Smooth muscle cell (in vitro differentiated cells): Measurements from ENCODE around the gene TRIOBP. TPM values are rescaled to one million over a fixed set of nuclear protein-coding genes. Genes with fewer than 3 reads are reported as not detected.

Experiments used
- DNase-seq: peaks from one replicate; lab custom pipeline; 2025; ENCODE audit not compliant: unreplicated experiment; lab: John Stamatoyannopoulos, UW
- H2AFZ ChIP-seq: fragments of 200-600 bp; sonication (generic); 2 replicates; pipeline ENCODE4 v1.6.0; 2016; ENCODE audit warnings: antibody characterized with exemption, low read depth, mild to moderate bottlenecking
- H3F3A ChIP-seq: fragments of 200-600 bp; sonication (generic); 2 replicates; pipeline ENCODE4 v1.6.0; 2017; ENCODE audit warnings: antibody characterized with exemption, low read depth
- H3K27ac ChIP-seq: fragments of 200-600 bp; sonication (generic); 2 replicates; pipeline ENCODE4 v1.5.1; 2016; ENCODE audit warnings: low read depth, mild to moderate bottlenecking
- H3K27me3 ChIP-seq: fragments of 200-600 bp; sonication (generic); 2 replicates; pipeline ENCODE4 v1.6.1; 2016; ENCODE audit warnings: low read depth, mild to moderate bottlenecking
- H3K36me3 ChIP-seq: fragments of 200-600 bp; sonication (generic); 2 replicates; pipeline ENCODE4 v1.5.1; 2016; ENCODE audit warnings: low read depth
- H3K4me1 ChIP-seq: fragments of 200-600 bp; sonication (generic); 2 replicates; pipeline ENCODE4 v1.5.1; 2016; ENCODE audit warnings: low read depth
- H3K4me2 ChIP-seq: fragments of 200-600 bp; sonication (generic); 2 replicates; pipeline ENCODE4 v1.6.0; 2016; ENCODE audit warnings: mild to moderate bottlenecking
- H3K4me3 ChIP-seq: fragments of 200-600 bp; sonication (generic); 2 replicates; pipeline ENCODE4 v1.5.1; 2016; ENCODE audit warnings: mild to moderate bottlenecking
- H3K79me2 ChIP-seq: fragments of 200-600 bp; sonication (generic); 2 replicates; pipeline ENCODE4 v1.6.0; 2016; ENCODE audit warnings: low read depth, mild to moderate bottlenecking
- H3K9ac ChIP-seq: fragments of 200-600 bp; sonication (generic); 2 replicates; pipeline ENCODE4 v1.6.0; 2016; ENCODE audit warnings: low read depth
- H3K9me3 ChIP-seq: fragments of 200-600 bp; sonication (generic); replicated peaks from 2 replicates; pipeline ENCODE4 v1.5.1; 2016; ENCODE audit warnings: low read depth
- H4K20me1 ChIP-seq: fragments of 200-600 bp; sonication (generic); 2 replicates; pipeline ENCODE4 v1.6.0; 2016; ENCODE audit warnings: low read depth
- CTCF ChIP-seq: fragments of 200-600 bp; sonication (generic); IDR thresholded peaks from 2 replicates; pipeline ENCODE4 v1.5.1; 2017; ENCODE audit warnings: borderline replicate concordance, mild to moderate bottlenecking, antibody characterized with exemption; ENCODE audit not compliant: insufficient read depth, poor library complexity, severe bottlenecking
- WGBS: methylation state at CpG from one replicate; pipeline ENCODE4 v1.1.7; 2016; ENCODE audit warnings: low lambda C conversion rate; 5-methylcytosine and 5-hydroxymethylcytosine counted together
- polyA plus RNA-seq: library from polyadenylated mRNA; unstranded; fragments of >200 nt; fragmentation: Nextera tagmentation; extraction: Ambion mirVana; gene quantifications from 2 replicates; pipeline ENCODE4 v1.2.1, GENCODE V29; 2016
- total RNA-seq: library from RNA; depleted of rRNA; stranded (reverse); fragments of >200 nt; gene quantifications from 2 replicates; pipeline ENCODE4 v1.2.3, GENCODE V29; 2014

The TRIOBP gene
- total and polyA plus RNA-seq, 2 experiments from 2014 or later = 44.6 to 95.8 TPM

- peaks cover 40% of the 10 kb centered on the region for H3K4me1 ChIP-seq
Measured at GRCh38 chr22:37752189-37753087, 55.6 kb downstream of the TRIOBP start.

GRCh38 chr22:37753746-37754145, 56.9 kb downstream of the TRIOBP start:
- Histone ChIP-seq H2AFZ (no peak overlapping the region), H3F3A (peaks cover 10% of the 10 kb centered on the region), H3K9me3 (no peaks in the 10 kb centered on the region), H3K36me3 (no peaks in the 10 kb centered on the region), H3K79me2 (peaks cover 30% of the 10 kb centered on the region), H3K4me2 (no peak overlapping the region), H4K20me1 (peaks cover 100% of the 10 kb centered on the region), H3K27me3 (no peaks in the 10 kb centered on the region), H3K4me3 (no peak overlapping the region), H3K27ac (no peak overlapping the region), H3K9ac (no peak overlapping the region), H3K4me1 (peaks cover 28% of the 10 kb centered on the region)
- no peak for TF ChIP-seq CTCF
- WGBS = 94% methylated on average over 9 of the region's 10 CpGs
- no peak for DNase-seq

More at GRCh38 chr22:37752189-37753087, 55.6 kb downstream of the TRIOBP start:
- no peak overlapping the region for H3K4me3 ChIP-seq
- peak overlapping the region; percentile 73 for H3K4me2 ChIP-seq
- peaks cover 16% of the 10 kb centered on the region for H3F3A ChIP-seq
- peak overlapping the region; percentile 18 for H3K9ac ChIP-seq
- no peak for TF ChIP-seq CTCF
- H4K20me1 ChIP-seq = peaks cover 100% of the 10 kb centered on the region
- peak; percentile 71 for DNase-seq
- H3K27me3 ChIP-seq = no peaks in the 10 kb centered on the region
- 27% methylated on average over 17 of the region's 17 CpGs for WGBS
- H2AFZ ChIP-seq = no peak overlapping the region
- no peaks in the 10 kb centered on the region for H3K36me3 ChIP-seq
- H3K27ac ChIP-seq = peak overlapping the region; percentile 41
- no peaks in the 10 kb centered on the region for H3K9me3 ChIP-seq
- H3K79me2 ChIP-seq = peaks cover 43% of the 10 kb centered on the region

- Histone ChIP-seq H3K4me2 (no peak overlapping the region), H3K79me2 (peaks cover 7% of the 10 kb centered on the region), H3K27ac (no peak overlapping the region), H3F3A (no peaks in the 10 kb centered on the region), H3K9ac (no peak overlapping the region), H3K4me1 (peaks cover 4% of the 10 kb centered on the region), H3K9me3 (no peaks in the 10 kb centered on the region), H3K36me3 (peaks cover 7% of the 10 kb centered on the region), H2AFZ (no peak overlapping the region), H4K20me1 (peaks cover 97% of the 10 kb centered on the region), H3K27me3 (no peaks in the 10 kb centered on the region), H3K4me3 (no peak overlapping the region)
- TF ChIP-seq CTCF = no peak
- 97% methylated on average over 24 of the region's 27 CpGs for WGBS
- DNase-seq = no peak
Measured at GRCh38 chr22:37757663-37758062, 60.8 kb downstream of the TRIOBP start.

- Histone ChIP-seq H3K36me3 (peaks cover 7% of the 10 kb centered on the region), H3K9me3 (no peaks in the 10 kb centered on the region)
Measured at GRCh38 chr22:37758694-37759093, 61.8 kb downstream of the TRIOBP start.

More at GRCh38 chr22:37758694-37759093, 61.8 kb downstream of the TRIOBP start:
- no peak for TF ChIP-seq CTCF
- Histone ChIP-seq H2AFZ (no peak overlapping the region), H3K4me2 (no peak overlapping the region), H3K27me3 (no peaks in the 10 kb centered on the region), H3F3A (no peaks in the 10 kb centered on the region), H3K4me1 (no peaks in the 10 kb centered on the region), H3K4me3 (no peak overlapping the region), H3K27ac (no peak overlapping the region), H4K20me1 (peaks cover 94% of the 10 kb centered on the region), H3K79me2 (peaks cover 7% of the 10 kb centered on the region), H3K9ac (no peak overlapping the region)
- no peak for DNase-seq
- 95% methylated on average over 10 of the region's 10 CpGs for WGBS
